Prostate gland (tissue), 2 donors: Measurements from ENCODE around the gene NKX2-2. TPM values are rescaled to one million over a fixed set of nuclear protein-coding genes. Genes with fewer than 3 reads are reported as not detected.

ENCODE experiments used
- DNase-seq: peaks from one replicate; pipeline ENCODE4 v3.0.0-alpha.2; 2019; ENCODE audit warnings: low spot score
- H3K27ac ChIP-seq, 2 donors: fragments of 200-600 bp; sonication (generic); 2 replicates each; pipeline ENCODE4 v1.5.1; 2017 to 2019
- H3K27me3 ChIP-seq: fragments of 200-600 bp; sonication (generic); replicated peaks from 2 replicates; pipeline ENCODE4 v1.5.1; 2019; ENCODE audit not compliant: insufficient read depth
- H3K36me3 ChIP-seq, 2 donors: fragments of 200-600 bp; sonication (generic); 1 replicate in 1 of 2; 2 replicates in 1 of 2; pipeline versions ENCODE4 v1.5.1 to v1.8.1; 2017 to 2019
- H3K4me1 ChIP-seq: fragments of 200-600 bp; sonication (generic); replicated peaks from 2 replicates; pipeline ENCODE4 v1.5.1; 2019
- H3K4me3 ChIP-seq, 2 donors: fragments of 200-600 bp; sonication (generic); 2 replicates each; pipeline ENCODE4 v1.5.1; 2017 to 2019
- H3K9me3 ChIP-seq: fragments of 200-600 bp; sonication (generic); 2 replicates; pipeline ENCODE4 v1.5.1; 2017
- POLR2A ChIP-seq: fragments of 450-650 bp; IDR thresholded peaks from one replicate; pipeline ENCODE4 v1.6.1; 2016; ENCODE audit warnings: antibody characterized with exemption, mild to moderate bottlenecking
- POLR2AphosphoS5 ChIP-seq: sonication (generic); formaldehyde crosslinking; IDR thresholded peaks from one replicate; pipeline ENCODE4 v1.6.1; 2017; ENCODE audit warnings: antibody characterized with exemption
- WGBS: methylation state at CpG from one replicate; pipeline ENCODE4 v1.1.5; 2018; 5-methylcytosine and 5-hydroxymethylcytosine counted together
- intact Hi-C: fragments of 100-400 bp; cut with DNase I; formaldehyde crosslinking; loops from one replicate; pipeline ENCODE4 v1.14.2; 2022
- total RNA-seq, 2 donors: library from RNA; depleted of rRNA; stranded (reverse); fragments of >200 nt; gene quantifications; one replicate each; pipeline ENCODE4 v1.1.0, GENCODE V29; 2016
- TF ChIP-seq, protein P1 (sequence below), 4 experiments: fragments of 200-600 bp in 2 of 4; fragments of 450-650 bp in 2 of 4; sonication (generic) in 2 of 4; IDR thresholded peaks; 1 replicate in 3 of 4; 2 replicates in 1 of 4; pipeline ENCODE4 v1.5.1; 2016 to 2019; ENCODE audit warnings: antibody characterized with exemption in 4 of 4, mild to moderate bottlenecking in 2 of 4, moderate library complexity in 2 of 4

NKX2-2 gene
- total RNA-seq, 2 donors from 2014 or later: 0.14 TPM; not detected in 1

DNA sequence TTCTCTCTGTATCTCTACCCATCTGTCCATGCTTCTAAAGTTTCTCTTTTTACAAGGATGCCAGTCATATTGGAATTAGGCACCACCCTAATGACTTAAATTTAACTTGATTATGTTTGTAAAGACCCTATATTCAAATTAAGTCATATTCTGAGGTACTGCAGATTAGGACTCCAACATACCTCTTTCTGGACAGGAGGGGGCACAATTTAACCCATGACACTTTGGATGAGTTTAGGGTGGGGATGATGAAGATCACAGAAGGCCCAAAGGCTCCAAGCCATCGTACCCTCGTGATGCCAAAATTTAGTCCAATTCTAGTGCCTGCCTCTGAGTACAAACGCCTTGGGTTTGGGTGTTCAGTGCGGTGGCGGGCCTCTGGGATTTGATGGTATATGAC lies 15.0 kb upstream of the NKX2-2 start:
- Histone ChIP-seq H3K36me3 (no peaks in the 10 kb centered on the region), H3K4me1 (no peaks in the 10 kb centered on the region), H3K27ac (no peak overlapping the region), H3K9me3 (no peaks in the 10 kb centered on the region), H3K4me3 (no peak overlapping the region), H3K27me3 (peaks cover 10% of the 10 kb centered on the region)
- no peak for DNase-seq
- TF ChIP-seq, protein P1, sequence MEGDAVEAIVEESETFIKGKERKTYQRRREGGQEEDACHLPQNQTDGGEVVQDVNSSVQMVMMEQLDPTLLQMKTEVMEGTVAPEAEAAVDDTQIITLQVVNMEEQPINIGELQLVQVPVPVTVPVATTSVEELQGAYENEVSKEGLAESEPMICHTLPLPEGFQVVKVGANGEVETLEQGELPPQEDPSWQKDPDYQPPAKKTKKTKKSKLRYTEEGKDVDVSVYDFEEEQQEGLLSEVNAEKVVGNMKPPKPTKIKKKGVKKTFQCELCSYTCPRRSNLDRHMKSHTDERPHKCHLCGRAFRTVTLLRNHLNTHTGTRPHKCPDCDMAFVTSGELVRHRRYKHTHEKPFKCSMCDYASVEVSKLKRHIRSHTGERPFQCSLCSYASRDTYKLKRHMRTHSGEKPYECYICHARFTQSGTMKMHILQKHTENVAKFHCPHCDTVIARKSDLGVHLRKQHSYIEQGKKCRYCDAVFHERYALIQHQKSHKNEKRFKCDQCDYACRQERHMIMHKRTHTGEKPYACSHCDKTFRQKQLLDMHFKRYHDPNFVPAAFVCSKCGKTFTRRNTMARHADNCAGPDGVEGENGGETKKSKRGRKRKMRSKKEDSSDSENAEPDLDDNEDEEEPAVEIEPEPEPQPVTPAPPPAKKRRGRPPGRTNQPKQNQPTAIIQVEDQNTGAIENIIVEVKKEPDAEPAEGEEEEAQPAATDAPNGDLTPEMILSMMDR (IDR thresholded peaks at IDR 0.05): no peak
- intact Hi-C loops: no loop called here
- WGBS: 94% methylated on average over 5 of the region's 5 CpGs

DNA sequence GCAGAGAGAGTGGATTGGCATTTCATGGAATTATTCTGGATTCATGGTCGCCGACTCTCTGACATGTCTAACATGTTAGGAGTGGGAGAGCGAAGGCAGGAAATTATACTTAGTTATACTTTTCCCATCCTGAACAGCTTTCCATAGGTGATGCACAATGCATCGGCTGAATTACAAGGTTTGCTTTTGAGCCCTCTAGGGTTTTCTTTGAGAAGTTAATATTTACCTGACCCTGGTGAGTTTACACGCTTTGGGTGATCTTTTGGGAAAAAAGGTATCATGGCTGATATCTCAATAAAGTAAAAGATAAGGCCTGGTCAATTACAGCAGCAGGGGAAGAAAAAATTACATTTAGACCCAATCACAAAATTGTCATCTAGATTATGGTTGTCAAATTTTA lies 14.0 kb upstream of the NKX2-2 start:
- WGBS: 74% methylated on average over 5 of the region's 5 CpGs
- intact Hi-C loops: no loop called here
- Histone ChIP-seq H3K27ac (no peak overlapping the region), H3K9me3 (no peaks in the 10 kb centered on the region), H3K4me3 (no peak overlapping the region), H3K36me3 (no peaks in the 10 kb centered on the region), H3K27me3 (peaks cover 16% of the 10 kb centered on the region), H3K4me1 (no peaks in the 10 kb centered on the region)
- no peak for DNase-seq
- TF ChIP-seq POLR2A (no peak), POLR2AphosphoS5 (no peak)
- TF ChIP-seq, protein P1 (IDR thresholded peaks at IDR 0.05): no peak

DNA sequence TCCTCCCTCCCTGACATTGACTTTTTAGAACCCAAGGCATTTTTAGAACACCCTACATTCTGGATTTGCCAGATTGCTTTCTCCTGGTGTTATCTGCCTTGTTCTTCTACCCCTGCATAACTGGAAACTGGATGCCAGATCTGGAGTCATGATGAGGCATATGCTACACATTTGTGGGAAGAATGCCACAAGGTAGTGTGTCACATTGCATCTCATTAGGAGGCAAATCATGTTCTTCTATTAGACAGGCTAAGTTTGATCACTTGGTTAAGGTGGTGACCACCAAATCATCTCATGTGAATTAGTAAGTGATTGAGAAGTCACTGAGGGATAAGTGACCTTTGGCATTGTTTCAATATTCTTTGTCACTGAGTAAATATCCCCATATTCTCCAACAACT lies 12.9 kb upstream of the NKX2-2 start:
- TF ChIP-seq, protein P1 (IDR thresholded peaks at IDR 0.05): no peak
- no peak for TF ChIP-seq POLR2AphosphoS5
- TF ChIP-seq POLR2A: no peak
- H3K27me3 ChIP-seq: peaks cover 26% of the 10 kb centered on the region

DNA sequence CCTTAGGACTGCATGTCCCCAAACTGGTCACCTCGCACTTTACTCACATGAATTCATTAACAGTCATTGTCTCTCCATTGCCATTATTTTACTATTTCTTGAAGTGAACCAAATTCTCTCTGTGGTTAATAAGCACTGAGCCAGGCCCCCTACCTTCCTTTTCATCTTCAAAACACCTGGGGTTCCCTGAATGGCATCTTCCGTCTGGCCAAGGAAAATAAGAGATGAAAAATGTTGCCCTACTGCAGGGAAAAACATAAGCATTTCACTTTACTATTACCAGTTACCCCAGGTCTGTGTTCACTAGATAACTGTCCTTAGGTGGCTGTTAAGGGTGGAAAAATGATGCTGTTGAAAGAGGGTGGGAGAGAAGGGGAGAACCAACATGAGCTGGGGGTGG lies 10.0 kb upstream of the NKX2-2 start:
- H3K9me3 ChIP-seq: no peaks in the 10 kb centered on the region
- H3K27ac ChIP-seq: no peak overlapping the region
- no peak for DNase-seq
- H3K4me1 ChIP-seq: peaks cover 8% of the 10 kb centered on the region
- no peak overlapping the region for H3K4me3 ChIP-seq
- H3K27me3 ChIP-seq: peaks cover 51% of the 10 kb centered on the region
- WGBS: 24% methylated on average over 2 of the region's 2 CpGs
- TF ChIP-seq, protein P1 (IDR thresholded peaks at IDR 0.05): no peak
- H3K36me3 ChIP-seq: no peaks in the 10 kb centered on the region
- intact Hi-C loops: no loop called here

More for the DNA sequence above, 12.9 kb upstream of the NKX2-2 start:
- Histone ChIP-seq H3K4me1 (peaks cover 6% of the 10 kb centered on the region), H3K9me3 (no peaks in the 10 kb centered on the region), H3K4me3 (no peak overlapping the region), H3K27ac (no peak overlapping the region), H3K36me3 (no peaks in the 10 kb centered on the region)
- intact Hi-C loops: no loop called here
- DNase-seq: no peak

DNA sequence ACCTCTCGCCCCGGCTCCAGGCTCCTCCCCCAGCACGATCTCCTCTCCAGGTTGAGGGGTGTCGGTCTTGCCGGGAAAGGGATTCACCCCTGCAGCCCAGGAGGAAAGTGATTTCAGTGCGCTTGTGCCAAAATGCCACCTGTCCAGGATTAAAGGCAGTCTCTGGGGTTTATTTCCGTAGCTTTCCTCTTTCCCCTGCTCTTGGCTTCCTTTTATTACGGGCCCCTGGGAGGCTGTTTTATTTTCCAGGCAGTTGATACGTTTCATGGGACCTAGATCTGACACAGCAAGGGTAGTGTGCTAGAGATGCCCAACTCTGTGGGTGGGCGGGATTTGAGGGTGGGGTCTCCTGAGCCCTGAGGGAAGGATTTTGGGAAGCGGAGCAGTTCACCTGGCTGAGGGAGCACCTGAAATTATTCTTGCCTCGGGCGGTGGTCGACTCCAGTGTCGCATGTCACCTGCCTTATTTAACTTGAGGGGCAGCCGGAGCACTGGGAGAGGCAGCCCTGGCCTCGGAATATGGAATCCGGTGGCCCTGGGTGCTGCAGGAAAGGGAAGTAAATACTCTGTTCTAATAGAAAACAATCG lies 9.5 kb upstream of the NKX2-2 start:
- WGBS: 3% methylated on average over 17 of the region's 19 CpGs
- H3K4me3 ChIP-seq: no peak overlapping the region
- H3K27ac ChIP-seq: no peak overlapping the region
- no peaks in the 10 kb centered on the region for H3K36me3 ChIP-seq
- no peak for TF ChIP-seq POLR2A
- TF ChIP-seq, protein P1 (IDR thresholded peaks at IDR 0.05): no peak
- peaks cover 51% of the 10 kb centered on the region for H3K27me3 ChIP-seq
- peaks cover 8% of the 10 kb centered on the region for H3K4me1 ChIP-seq
- no peaks in the 10 kb centered on the region for H3K9me3 ChIP-seq
- intact Hi-C loops: no loop called here
- DNase-seq: no peak
